DMS53 treated with DMSO at 0.1 percent for 48 hours (cell line): Measurements from ENCODE around the gene ABLIM1.

ENCODE experiments used
- DNase-seq: peaks from one replicate; lab custom pipeline; 2025; ENCODE audit not compliant: unreplicated experiment; lab: John Stamatoyannopoulos, UW

ABLIM1 gene

GRCh38 chr10:114398587-114399331 lies 259.3 kb downstream of the ABLIM1 start:
- DNase-seq, result no peak

- DNase-seq, result no peak
Measured at GRCh38 chr10:114397651-114398145, 260.4 kb downstream of the ABLIM1 start.

- no peak for DNase-seq
Measured at GRCh38 chr10:114396464-114396863, 261.6 kb downstream of the ABLIM1 start.

GRCh38 chr10:114395366-114396022 lies 262.6 kb downstream of the ABLIM1 start:
- DNase-seq, result no peak

- DNase-seq, result no peak
Measured at GRCh38 chr10:114394531-114394930, 263.5 kb downstream of the ABLIM1 start.

- DNase-seq, result no peak
Measured at GRCh38 chr10:114393886-114394285, 264.2 kb downstream of the ABLIM1 start.

GRCh38 chr10:114393482-114393881 lies 264.6 kb downstream of the ABLIM1 start:
- no peak for DNase-seq

GRCh38 chr10:114392112-114392835 lies 265.8 kb downstream of the ABLIM1 start:
- DNase-seq, result no peak

GRCh38 chr10:114391599-114391998 lies 266.5 kb downstream of the ABLIM1 start:
- no peak for DNase-seq

GRCh38 chr10:114389426-114389825 lies 268.6 kb downstream of the ABLIM1 start:
- DNase-seq, result peak; percentile 49

- no peak for DNase-seq
Measured at GRCh38 chr10:114388275-114388674, 269.8 kb downstream of the ABLIM1 start.

GRCh38 chr10:114387784-114388183 lies 270.3 kb downstream of the ABLIM1 start:
- no peak for DNase-seq

GRCh38 chr10:114386452-114386851 lies 271.6 kb downstream of the ABLIM1 start:
- no peak for DNase-seq

GRCh38 chr10:114385557-114385956 lies 272.5 kb downstream of the ABLIM1 start:
- no peak for DNase-seq

GRCh38 chr10:114384601-114385000 lies 273.5 kb downstream of the ABLIM1 start:
- DNase-seq, result no peak

GRCh38 chr10:114384181-114384580 lies 273.9 kb downstream of the ABLIM1 start:
- DNase-seq, result no peak
